SU-DHL-6 (cell line): ENCODE results near the gene FBLN5.

Experiments used
- H2AFZ ChIP-seq: fragments of 200-600 bp; sonication (generic); 2 replicates; pipeline ENCODE4 v1.6.1; 2014; ENCODE audit warnings: low read depth, mild to moderate bottlenecking, moderate library complexity, mixed read lengths, antibody characterized with exemption, low read length; ENCODE audit not compliant: severe bottlenecking
- H3F3A ChIP-seq: fragments of 200-600 bp; shearing (Covaris generic); 2 replicates; pipeline ENCODE4 v1.6.0; 2016; ENCODE audit warnings: antibody characterized with exemption, mild to moderate bottlenecking; ENCODE audit not compliant: insufficient read depth
- H3K27ac ChIP-seq: fragments of 200-600 bp; sonication (generic); 2 replicates; pipeline ENCODE4 v1.5.1; 2016; ENCODE audit warnings: low read depth, mild to moderate bottlenecking, low read length, moderate library complexity, mixed read lengths
- H3K27me3 ChIP-seq: fragments of 200-600 bp; sonication (generic), shearing (Covaris generic); 2 replicates; pipeline ENCODE4 v1.6.0; 2014; ENCODE audit warnings: mild to moderate bottlenecking, low read length
- H3K36me3 ChIP-seq: fragments of 200-600 bp; sonication (generic); 2 replicates; pipeline ENCODE4 v1.6.1; 2014; ENCODE audit warnings: mild to moderate bottlenecking, low read length, mixed read lengths
- H3K4me2 ChIP-seq: fragments of 300-600, 200-600 bp; shearing (Covaris generic), sonication (generic); 2 replicates; pipeline ENCODE4 v1.6.0; 2014; ENCODE audit warnings: low read length, low read depth, mild to moderate bottlenecking; ENCODE audit not compliant: poor library complexity, severe bottlenecking
- H3K4me3 ChIP-seq: fragments of 200-600 bp; sonication (generic); 2 replicates; pipeline ENCODE4 v1.5.1; 2014; ENCODE audit warnings: antibody characterized with exemption, low read length, mild to moderate bottlenecking, mixed read lengths; ENCODE audit not compliant: insufficient read depth, poor library complexity, severe bottlenecking
- H3K79me2 ChIP-seq: fragments of 200-600 bp; sonication (generic); 2 replicates; pipeline ENCODE4 v1.6.1; 2014; ENCODE audit warnings: mild to moderate bottlenecking, low read length, moderate library complexity; ENCODE audit not compliant: insufficient read depth
- H3K9ac ChIP-seq: fragments of 200-600 bp; sonication (generic); 2 replicates; pipeline ENCODE4 v1.7.0; 2014; ENCODE audit warnings: mild to moderate bottlenecking, low read length
- H3K9me2 ChIP-seq: fragments of 200-600 bp; sonication (generic); replicated peaks from 2 replicates; pipeline ENCODE4 v1.6.1; 2014; ENCODE audit warnings: low read length; ENCODE audit not compliant: insufficient read depth
- H3K9me3 ChIP-seq: fragments of 200-600 bp; sonication (generic); 2 replicates; pipeline ENCODE4 v1.6.1; 2014; ENCODE audit warnings: low read length, mixed read lengths; ENCODE audit not compliant: insufficient read depth
- H4K20me1 ChIP-seq: fragments of 200-600 bp; sonication (generic); 2 replicates; pipeline ENCODE4 v1.6.1; 2014; ENCODE audit warnings: low read depth, mild to moderate bottlenecking, antibody characterized with exemption, low read length, moderate library complexity, mixed read lengths
- CTCF ChIP-seq: fragments of 200-600 bp; sonication (generic); IDR thresholded peaks from one replicate; pipeline ENCODE4 v1.5.1; 2017; ENCODE audit warnings: antibody characterized with exemption, mild to moderate bottlenecking, low read length, moderate library complexity; ENCODE audit not compliant: insufficient read depth, poor library complexity, severe bottlenecking
- EZH2phosphoT487 ChIP-seq: fragments of 200-600 bp; sonication (generic), shearing (Covaris generic); conservative IDR thresholded peaks from 2 replicates; pipeline ENCODE4 v1.6.1; 2018; ENCODE audit warnings: mild to moderate bottlenecking, antibody characterized with exemption, low read length, moderate library complexity, mixed read lengths

Gene FBLN5

GRCh38 chr14:91843437-91843836 is 104.1 kb downstream of the FBLN5 start:
- no peaks in the 10 kb centered on the region for H3F3A ChIP-seq
- H3K9me3 ChIP-seq: 0 out of 2 replicates have a peak, but pooled peaks cover 4% of the 10 kb centered on the region
- H3K27me3 ChIP-seq: no peaks in the 10 kb centered on the region
- H3K9ac ChIP-seq: no peak overlapping the region
- TF ChIP-seq EZH2phosphoT487 (no peak), CTCF (no peak)
- H4K20me1 ChIP-seq: no peaks in the 10 kb centered on the region
- no peaks in the 10 kb centered on the region for H3K36me3 ChIP-seq
- no peaks in the 10 kb centered on the region for H3K9me2 ChIP-seq
- H3K79me2 ChIP-seq: no peaks in the 10 kb centered on the region
- no peak overlapping the region for H2AFZ ChIP-seq
- H3K4me3 ChIP-seq: no peak overlapping the region
- no peak overlapping the region for H3K4me2 ChIP-seq
- H3K27ac ChIP-seq: no peak overlapping the region

- H4K20me1 ChIP-seq: no peaks in the 10 kb centered on the region
- H2AFZ ChIP-seq: no peak overlapping the region
- no peaks in the 10 kb centered on the region for H3K79me2 ChIP-seq
- H3K36me3 ChIP-seq: no peaks in the 10 kb centered on the region
- H3K4me2 ChIP-seq: no peak overlapping the region
- H3K9ac ChIP-seq: no peak overlapping the region
- H3K9me3 ChIP-seq: 0 out of 2 replicates have a peak, but pooled peaks cover 4% of the 10 kb centered on the region
- no peaks in the 10 kb centered on the region for H3F3A ChIP-seq
- no peaks in the 10 kb centered on the region for H3K9me2 ChIP-seq
- no peaks in the 10 kb centered on the region for H3K27me3 ChIP-seq
- no peak overlapping the region for H3K27ac ChIP-seq
- no peak overlapping the region for H3K4me3 ChIP-seq
- no peak for TF ChIP-seq EZH2phosphoT487
- TF ChIP-seq CTCF: no peak
Measured at GRCh38 chr14:91841065-91841464, 106.4 kb downstream of the FBLN5 start.

DNA sequence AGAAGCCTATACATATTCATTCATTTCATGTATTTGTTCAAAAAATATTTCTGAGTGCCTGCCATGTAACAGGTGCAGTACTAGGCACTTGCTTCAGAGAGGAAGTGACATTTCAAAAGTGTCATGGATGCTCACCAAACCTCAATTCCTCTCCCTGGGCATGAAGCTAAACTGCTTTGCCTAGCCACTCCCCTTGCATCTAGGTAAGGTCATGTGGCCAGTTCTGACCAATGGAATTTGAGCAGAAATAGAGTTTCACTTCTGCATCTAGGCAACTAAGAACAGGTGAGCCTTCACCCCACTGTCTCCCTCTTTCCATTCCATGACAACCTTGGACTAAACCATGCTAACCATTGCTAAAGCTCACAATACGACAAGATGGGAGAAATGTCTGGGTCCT is 107.7 kb downstream of the FBLN5 start:
- TF ChIP-seq CTCF: no peak
- TF ChIP-seq EZH2phosphoT487: no peak
- Histone ChIP-seq H3K4me2 (no peak overlapping the region), H3K27me3 (no peaks in the 10 kb centered on the region), H3K27ac (no peak overlapping the region), H3K4me3 (no peak overlapping the region), H3K36me3 (no peaks in the 10 kb centered on the region), H3F3A (no peaks in the 10 kb centered on the region), H3K79me2 (no peaks in the 10 kb centered on the region), H3K9me3 (0 out of 2 replicates have a peak, but pooled peaks cover 4% of the 10 kb centered on the region), H3K9ac (no peak overlapping the region), H2AFZ (no peak overlapping the region), H4K20me1 (no peaks in the 10 kb centered on the region), H3K9me2 (no peaks in the 10 kb centered on the region)
